ENCODE data around the gene NUFIP1.

- TF ChIP-seq YY1 (IDR thresholded peaks at IDR 0.05; ENCODE audit: insufficient read depth, insufficient read length) (no peak), ZNF274 (IDR thresholded peaks at IDR 0.05; ENCODE audit: low read depth, low read length) (no peak)
Measured at GRCh38 chr13:44919104-44919804, 70.0 kb downstream of the NUFIP1 start.

Measured in NT2/D1 (cell line).